CD8-positive, alpha-beta memory T cell (primary cell): Measurements from ENCODE around the gene MGAT4C. TPM values are rescaled to one million over a fixed set of nuclear protein-coding genes. Genes with fewer than 3 reads are reported as not detected.

Experiments
- CTCF ChIA-PET: fragments of 350-600 bp; sonication (Branson Sonifier 250); formaldehyde crosslinking; loops from one replicate; lab custom pipeline; 2021; ENCODE audit warnings: antibody characterized with exemption; lab: Charles Lee
- POLR2A ChIA-PET: fragments of 350-600 bp; sonication (Branson Sonifier 250); formaldehyde crosslinking; loops from one replicate; lab custom pipeline; 2021; ENCODE audit warnings: antibody characterized with exemption; lab: Charles Lee
- DNase-seq, 5 donors: peaks; one replicate each; pipeline versions ENCODE4 v3.0.0 to v3.0.0-alpha.2; 2020 to 2022; ENCODE audit warnings: mixed read lengths in 1 of 5
- H3K27ac ChIP-seq: one replicate; pipeline ENCODE4 v1.7.0; 2013; ENCODE audit warnings: low read depth, mild to moderate bottlenecking, low read length, moderate library complexity
- H3K27me3 ChIP-seq: 2 replicates; pipeline ENCODE4 v1.7.0; 2013; ENCODE audit warnings: low read length, mild to moderate bottlenecking; ENCODE audit not compliant: insufficient read depth, poor library complexity, severe bottlenecking
- H3K36me3 ChIP-seq: 2 replicates; pipeline ENCODE4 v1.7.0; 2013; ENCODE audit warnings: mild to moderate bottlenecking, low read length, moderate library complexity; ENCODE audit not compliant: insufficient read depth
- H3K4me1 ChIP-seq: 2 replicates; pipeline ENCODE4 v1.7.0; 2013; ENCODE audit warnings: mild to moderate bottlenecking, low read length, moderate library complexity; ENCODE audit not compliant: insufficient read depth
- H3K4me3 ChIP-seq: 2 replicates; pipeline ENCODE4 v1.7.0; 2013; ENCODE audit warnings: mild to moderate bottlenecking, low read length
- H3K9me3 ChIP-seq: 2 replicates; pipeline ENCODE4 v1.7.0; 2013; ENCODE audit warnings: mild to moderate bottlenecking, low read length
- H3K27ac Mint-ChIP-seq, 8 donors: one replicate each; pipeline ENCODE4 v1.8.0; 2020 to 2021; ENCODE audit warnings: mixed read lengths in 8 of 8, mild to moderate bottlenecking in 6 of 8, inconsistent platforms in 3 of 8, moderate library complexity in 3 of 8
- H3K27me3 Mint-ChIP-seq, 2 donors: one replicate each; pipeline ENCODE4 v1.8.0; 2020 to 2021; ENCODE audit warnings: mixed read lengths in 2 of 2, mild to moderate bottlenecking in 1 of 2, moderate library complexity in 1 of 2
- H3K36me3 Mint-ChIP-seq, 3 donors: one replicate each; pipeline ENCODE4 v1.8.0; 2020 to 2021; ENCODE audit warnings: mixed read lengths in 3 of 3, inconsistent platforms in 1 of 3, mild to moderate bottlenecking in 1 of 3
- H3K4me1 Mint-ChIP-seq, 3 donors: one replicate each; pipeline ENCODE4 v1.8.0; 2020 to 2021; ENCODE audit warnings: mixed read lengths in 3 of 3, inconsistent platforms in 1 of 3, mild to moderate bottlenecking in 1 of 3
- H3K4me3 Mint-ChIP-seq, 7 donors: one replicate each; pipeline ENCODE4 v1.8.0; 2020 to 2021; ENCODE audit warnings: mixed read lengths in 7 of 7, mild to moderate bottlenecking in 6 of 7, moderate library complexity in 4 of 7, inconsistent platforms in 2 of 7
- H3K9me3 Mint-ChIP-seq, 5 donors: one replicate each; pipeline ENCODE4 v1.8.0; 2020 to 2022; ENCODE audit warnings: mixed read lengths in 5 of 5, mild to moderate bottlenecking in 3 of 5, moderate library complexity in 2 of 5, inconsistent platforms in 1 of 5
- polyA plus RNA-seq: library from polyadenylated mRNA; unstranded; fragments of 300-500 nt; fragmentation: Illumina TruSeq; gene quantifications from one replicate; pipeline ENCODE4 v1.2.3, GENCODE V29; 2021
- total RNA-seq, 2 experiments: library from RNA; stranded (reverse); gene quantifications; one replicate each; pipeline ENCODE4 v1.2.3, GENCODE V29; 2021

MGAT4C gene
- total and polyA plus RNA-seq, 3 experiments from 2014 or later: not detected

DNA sequence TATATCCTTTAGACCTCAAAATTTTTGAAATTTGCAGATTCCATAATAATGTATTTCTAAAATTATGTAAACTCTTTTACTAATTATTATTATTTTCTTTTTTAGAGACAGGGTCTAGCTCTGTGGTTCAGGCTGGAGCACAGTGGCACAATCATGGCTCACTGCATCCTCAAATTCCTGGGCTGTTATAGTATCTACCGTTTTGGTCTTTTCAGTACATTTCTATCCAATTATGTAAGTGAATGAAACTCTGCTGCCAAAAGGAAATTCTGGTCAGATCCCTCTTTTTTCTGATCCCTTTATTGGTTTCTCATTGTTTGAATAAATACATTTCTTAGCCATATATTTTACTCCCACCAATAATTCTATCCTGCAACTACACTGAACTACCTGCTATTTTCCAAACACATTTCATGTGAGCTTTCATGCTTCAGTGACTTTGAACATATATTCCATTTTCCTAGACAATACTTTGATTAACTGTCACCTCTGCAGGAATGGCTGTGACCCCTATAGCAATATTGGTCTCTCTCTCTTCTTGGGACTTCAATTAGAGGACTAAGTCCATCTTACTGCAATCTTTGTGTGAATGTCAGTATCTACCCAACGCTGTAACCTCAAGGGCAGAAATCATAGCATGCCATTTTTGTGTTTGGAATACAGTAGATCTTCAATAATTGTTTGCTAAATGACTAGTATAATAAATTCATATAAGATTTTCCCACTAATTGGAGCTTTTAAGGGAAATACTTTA is 198.9 kb downstream of the MGAT4C start:
- H3K27me3 Mint-ChIP-seq: no peaks in the 10 kb centered on the region
- H3K4me1 Mint-ChIP-seq: no peaks in the 10 kb centered on the region
- H3K36me3 Mint-ChIP-seq: no peaks in the 10 kb centered on the region
- Histone ChIP-seq H3K9me3 (no peaks in the 10 kb centered on the region), H3K27ac (no peak overlapping the region), H3K36me3 (no peaks in the 10 kb centered on the region), H3K27me3 (no peaks in the 10 kb centered on the region), H3K4me1 (no peaks in the 10 kb centered on the region), H3K4me3 (no peak overlapping the region)
- no peak overlapping the region for H3K4me3 Mint-ChIP-seq
- no peak overlapping the region for H3K27ac Mint-ChIP-seq
- POLR2A ChIA-PET: no interaction called here
- DNase-seq: no peak
- H3K9me3 Mint-ChIP-seq: peaks cover 0 to 10% (median 8%) of the 10 kb centered on the region in 5 donors
- CTCF ChIA-PET: no interaction called here

DNA sequence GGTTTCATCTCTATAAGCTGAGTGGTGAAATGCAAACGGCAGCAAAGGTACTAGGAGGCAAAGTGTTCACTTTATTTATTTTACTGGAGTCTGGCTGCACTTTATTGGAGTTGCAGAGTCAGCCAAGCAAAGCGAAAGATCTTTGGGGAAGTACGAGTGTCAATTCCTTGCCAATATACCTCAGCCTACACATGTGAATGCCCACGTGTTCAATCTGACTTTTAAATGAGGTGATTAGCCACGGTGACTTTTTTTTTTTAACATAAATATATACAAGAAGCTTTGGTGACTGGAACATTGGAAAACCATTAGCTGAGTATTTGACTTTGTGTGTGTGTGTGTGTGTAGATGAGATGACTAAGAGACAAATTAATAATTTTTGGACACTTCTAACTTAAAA is 203.3 kb downstream of the MGAT4C start:
- DNase-seq: no peak
- H3K36me3 Mint-ChIP-seq: no peaks in the 10 kb centered on the region
- CTCF ChIA-PET: no interaction called here
- H3K27me3 ChIP-seq: no peaks in the 10 kb centered on the region
- no peak overlapping the region for H3K27ac ChIP-seq
- H3K27ac Mint-ChIP-seq: no peak overlapping the region
- H3K4me3 ChIP-seq: no peak overlapping the region
- H3K4me1 Mint-ChIP-seq: no peaks in the 10 kb centered on the region
- no peaks in the 10 kb centered on the region for H3K9me3 ChIP-seq
- POLR2A ChIA-PET: no interaction called here
- H3K36me3 ChIP-seq: no peaks in the 10 kb centered on the region
- no peaks in the 10 kb centered on the region for H3K4me1 ChIP-seq
- H3K4me3 Mint-ChIP-seq: no peak overlapping the region
- peaks cover 0 to 10% (median 4%) of the 10 kb centered on the region in 5 donors for H3K9me3 Mint-ChIP-seq
- no peaks in the 10 kb centered on the region for H3K27me3 Mint-ChIP-seq

DNA sequence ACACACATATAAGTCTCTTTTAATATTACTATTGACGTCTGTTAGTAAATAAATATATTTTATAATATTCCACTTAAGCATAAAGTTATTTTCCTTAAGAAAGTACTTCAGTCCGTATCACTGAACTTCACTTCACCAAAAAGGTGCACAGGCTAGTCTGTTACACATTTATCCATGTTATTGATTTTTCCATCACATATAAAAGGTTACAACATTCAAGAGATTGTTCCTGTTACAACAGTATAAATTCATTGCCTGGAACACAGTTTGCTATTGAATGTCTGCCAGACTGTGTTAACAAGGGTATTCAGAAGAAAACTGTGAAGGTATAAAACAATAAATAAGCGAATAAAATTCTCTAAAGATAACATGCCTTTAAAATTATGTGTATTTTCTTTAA is 206.2 kb downstream of the MGAT4C start:
- Histone ChIP-seq H3K4me1 (no peaks in the 10 kb centered on the region), H3K9me3 (no peaks in the 10 kb centered on the region), H3K27me3 (no peaks in the 10 kb centered on the region), H3K4me3 (no peak overlapping the region), H3K36me3 (no peaks in the 10 kb centered on the region), H3K27ac (no peak overlapping the region)
- Mint-ChIP-seq H3K4me1 (no peaks in the 10 kb centered on the region), H3K27ac (no peak overlapping the region), H3K27me3 (no peaks in the 10 kb centered on the region), H3K9me3 (peaks cover 1 to 11% (median 7%) of the 10 kb centered on the region in 5 donors), H3K4me3 (no peak overlapping the region), H3K36me3 (no peaks in the 10 kb centered on the region)
- ChIA-PET CTCF (no interaction called here), POLR2A (no interaction called here)
- DNase-seq: no peak

DNA sequence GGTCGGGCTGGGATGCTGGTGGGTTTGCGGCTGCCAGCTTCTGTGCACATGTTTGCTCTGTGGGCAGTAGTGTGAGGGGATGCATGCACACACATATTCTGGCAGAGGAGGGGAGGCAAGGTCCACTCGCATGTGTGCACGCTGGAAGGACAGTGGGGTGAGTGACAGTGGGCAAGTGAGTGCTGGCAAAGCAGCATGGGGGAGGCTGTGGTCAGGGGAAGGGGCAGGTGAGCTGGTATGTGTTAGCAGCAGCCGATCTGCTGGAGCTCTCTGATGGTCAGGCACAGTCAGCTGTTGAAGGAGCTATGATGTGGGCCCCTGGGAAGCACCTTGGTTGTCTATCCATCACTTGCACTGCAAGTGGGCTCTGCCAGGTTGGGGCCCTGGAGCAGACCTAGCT is 211.8 kb downstream of the MGAT4C start:
- H3K36me3 Mint-ChIP-seq: no peaks in the 10 kb centered on the region
- ChIA-PET CTCF (no interaction called here), POLR2A (no interaction called here)
- no peak overlapping the region for H3K4me3 ChIP-seq
- H3K4me1 ChIP-seq: no peaks in the 10 kb centered on the region
- no peak overlapping the region for H3K27ac ChIP-seq
- H3K27me3 Mint-ChIP-seq: no peaks in the 10 kb centered on the region
- H3K9me3 Mint-ChIP-seq: peaks cover 22 to 32% (median 24%) of the 10 kb centered on the region in 5 donors
- H3K4me3 Mint-ChIP-seq: no peak overlapping the region
- no peak overlapping the region for H3K27ac Mint-ChIP-seq
- H3K9me3 ChIP-seq: no peaks in the 10 kb centered on the region
- no peaks in the 10 kb centered on the region for H3K4me1 Mint-ChIP-seq
- H3K27me3 ChIP-seq: no peaks in the 10 kb centered on the region
- H3K36me3 ChIP-seq: no peaks in the 10 kb centered on the region
- no peak for DNase-seq

DNA sequence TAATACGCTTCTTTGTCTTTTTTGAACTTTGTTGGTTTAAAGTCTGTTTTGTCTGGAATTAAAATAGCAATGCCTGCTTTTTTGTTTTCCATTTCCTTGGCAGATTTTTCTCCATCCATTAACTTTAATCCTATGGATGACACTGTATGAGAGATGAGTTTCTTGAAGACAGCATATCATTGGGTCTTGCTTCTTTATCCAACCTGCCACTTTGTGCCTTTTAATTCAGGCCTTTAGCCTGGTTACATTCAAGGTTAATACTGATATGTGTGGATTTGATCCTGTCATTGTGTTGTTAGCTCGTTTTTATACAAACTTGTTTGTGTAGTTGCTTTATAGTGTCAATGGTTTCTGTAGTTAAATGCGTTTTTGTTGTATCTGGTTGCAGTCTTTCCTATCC is 214.1 kb downstream of the MGAT4C start:
- no peaks in the 10 kb centered on the region for H3K4me1 ChIP-seq
- H3K9me3 Mint-ChIP-seq: peaks cover 24 to 50% (median 31%) of the 10 kb centered on the region in 5 donors
- DNase-seq: no peak
- no peak overlapping the region for H3K4me3 Mint-ChIP-seq
- H3K27me3 Mint-ChIP-seq: no peaks in the 10 kb centered on the region
- POLR2A ChIA-PET: no interaction called here
- H3K36me3 ChIP-seq: no peaks in the 10 kb centered on the region
- no peaks in the 10 kb centered on the region for H3K36me3 Mint-ChIP-seq
- H3K27ac Mint-ChIP-seq: no peak overlapping the region
- no peak overlapping the region for H3K4me3 ChIP-seq
- no peak overlapping the region for H3K27ac ChIP-seq
- no peaks in the 10 kb centered on the region for H3K4me1 Mint-ChIP-seq
- no peaks in the 10 kb centered on the region for H3K9me3 ChIP-seq
- no peaks in the 10 kb centered on the region for H3K27me3 ChIP-seq
- CTCF ChIA-PET: no interaction called here

DNA sequence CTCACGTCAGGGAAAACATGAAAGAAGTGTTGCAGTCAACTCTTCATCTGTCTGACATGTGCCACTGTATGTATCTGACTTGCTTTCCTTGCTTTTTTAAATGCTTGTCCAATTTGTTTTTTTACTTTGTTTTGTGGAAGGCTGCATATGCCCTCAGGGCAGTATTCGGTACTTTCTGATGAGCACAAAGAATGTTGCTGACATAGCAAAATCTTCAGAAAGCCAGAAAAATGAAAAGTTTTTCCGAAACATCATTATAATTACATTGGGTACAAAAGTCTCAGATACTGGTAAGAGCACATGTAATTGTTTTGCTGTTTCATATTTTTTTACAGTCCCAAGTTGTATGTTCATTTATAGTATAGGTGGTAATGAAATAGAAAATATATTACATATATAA is 237.8 kb downstream of the MGAT4C start:
- Mint-ChIP-seq H3K4me3 (no peak overlapping the region), H3K27ac (no peak overlapping the region), H3K9me3 (peaks cover 2 to 29% (median 3%) of the 10 kb centered on the region in 5 donors), H3K4me1 (no peaks in the 10 kb centered on the region), H3K36me3 (no peaks in the 10 kb centered on the region), H3K27me3 (no peaks in the 10 kb centered on the region)
- POLR2A ChIA-PET: no interaction called here
- no peak overlapping the region for H3K27ac ChIP-seq
- no peaks in the 10 kb centered on the region for H3K27me3 ChIP-seq
- no peak for DNase-seq
- no peaks in the 10 kb centered on the region for H3K4me1 ChIP-seq
- H3K4me3 ChIP-seq: no peak overlapping the region
- H3K36me3 ChIP-seq: no peaks in the 10 kb centered on the region
- CTCF ChIA-PET: no interaction called here
- no peaks in the 10 kb centered on the region for H3K9me3 ChIP-seq

DNA sequence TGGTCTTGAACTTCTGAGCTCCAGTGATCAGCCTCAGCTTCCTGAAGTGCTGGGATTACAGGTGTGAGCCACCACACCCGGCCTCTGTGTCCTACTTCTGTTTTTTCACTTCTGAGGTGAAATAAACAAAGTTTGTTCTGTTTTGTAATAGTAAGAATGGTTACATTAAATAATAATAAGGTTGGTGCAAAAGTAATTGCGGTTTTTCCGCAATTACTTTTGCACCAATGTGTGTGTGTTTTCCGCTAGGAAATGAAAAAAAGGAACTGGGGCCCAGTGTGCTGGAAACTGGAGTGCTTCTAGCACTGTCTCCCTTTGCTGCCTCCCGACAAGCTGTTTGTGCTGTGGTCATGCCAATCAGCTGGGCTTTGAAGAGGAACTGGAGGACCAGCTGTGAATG is 241.2 kb downstream of the MGAT4C start:
- CTCF ChIA-PET: no interaction called here

DNA sequence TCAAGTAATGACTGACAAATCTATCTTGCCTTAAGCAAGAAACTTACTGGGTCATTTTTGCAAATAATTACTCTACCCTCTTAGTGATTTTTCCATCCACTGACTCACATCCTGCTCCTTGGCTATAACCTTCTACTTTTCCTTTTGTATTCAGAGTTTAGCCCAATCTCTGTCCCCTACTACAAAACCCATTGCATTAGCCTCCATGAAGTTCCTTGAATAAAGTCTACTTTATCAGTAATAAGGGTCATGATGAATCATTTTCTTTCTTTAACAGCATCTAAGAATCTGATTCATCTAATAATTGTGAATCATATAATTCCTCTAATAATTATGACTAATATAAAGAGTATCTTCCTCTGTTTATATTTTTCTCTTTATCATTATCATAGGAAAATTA is 249.5 kb downstream of the MGAT4C start:
- Histone ChIP-seq H3K4me1 (no peaks in the 10 kb centered on the region), H3K36me3 (no peaks in the 10 kb centered on the region), H3K9me3 (no peaks in the 10 kb centered on the region), H3K27ac (no peak overlapping the region), H3K4me3 (no peak overlapping the region), H3K27me3 (no peaks in the 10 kb centered on the region)
- DNase-seq: no peak
- POLR2A ChIA-PET: no interaction called here
- Mint-ChIP-seq H3K4me1 (no peaks in the 10 kb centered on the region), H3K27me3 (no peaks in the 10 kb centered on the region), H3K4me3 (no peak overlapping the region), H3K27ac (no peak overlapping the region), H3K9me3 (peaks cover 4 to 41% (median 6%) of the 10 kb centered on the region in 5 donors), H3K36me3 (no peaks in the 10 kb centered on the region)
- CTCF ChIA-PET: no interaction called here

More for the DNA sequence above, 241.2 kb downstream of the MGAT4C start:
- H3K27me3 ChIP-seq: no peaks in the 10 kb centered on the region
- Mint-ChIP-seq H3K4me1 (no peaks in the 10 kb centered on the region), H3K4me3 (no peak overlapping the region), H3K36me3 (no peaks in the 10 kb centered on the region), H3K27me3 (no peaks in the 10 kb centered on the region), H3K27ac (no peak overlapping the region), H3K9me3 (peaks cover 1 to 34% (median 5%) of the 10 kb centered on the region in 5 donors)
- no peaks in the 10 kb centered on the region for H3K9me3 ChIP-seq
- POLR2A ChIA-PET: no interaction called here
- DNase-seq: no peak
- no peak overlapping the region for H3K4me3 ChIP-seq
- no peaks in the 10 kb centered on the region for H3K36me3 ChIP-seq
- no peak overlapping the region for H3K27ac ChIP-seq
- no peaks in the 10 kb centered on the region for H3K4me1 ChIP-seq
